GM19463 (cell line): ENCODE data around the gene ANTXRL.
"Not testable (repeated sequence)": the region's sequence is repeated elsewhere in the genome, so short reads cannot be mapped to it uniquely, and the experiment has no call there.

Source experiments
- ATAC-seq: cut with Tn5 transposase; IDR thresholded peaks from one replicate; pipeline ENCODE4 v1.9.1; 2021; ENCODE audit warnings: mild to moderate bottlenecking, moderate library complexity; ENCODE audit not compliant: unreplicated experiment

Gene ANTXRL

DNA sequence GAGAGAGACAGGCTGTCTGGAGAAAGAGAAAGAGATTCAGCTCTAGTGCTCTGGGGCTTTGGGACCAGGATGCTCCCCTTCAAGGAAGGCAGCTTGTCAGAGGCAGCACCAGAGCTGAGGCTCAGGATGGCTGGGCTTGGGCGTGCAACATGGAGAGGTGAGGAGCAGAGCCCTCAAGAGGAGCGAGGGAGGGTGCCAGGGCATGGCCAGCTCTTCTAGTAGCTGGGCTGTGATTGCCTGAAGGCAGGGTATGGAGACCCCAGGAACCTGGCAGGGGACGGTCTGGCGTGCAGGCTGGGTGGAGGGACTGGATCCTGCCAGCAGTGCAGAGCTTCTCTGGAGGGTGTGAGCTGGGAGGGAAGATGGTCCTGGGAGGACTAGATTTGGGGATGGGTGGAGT, 40.2 kb downstream of the ANTXRL start:
- no peak for ATAC-seq

DNA sequence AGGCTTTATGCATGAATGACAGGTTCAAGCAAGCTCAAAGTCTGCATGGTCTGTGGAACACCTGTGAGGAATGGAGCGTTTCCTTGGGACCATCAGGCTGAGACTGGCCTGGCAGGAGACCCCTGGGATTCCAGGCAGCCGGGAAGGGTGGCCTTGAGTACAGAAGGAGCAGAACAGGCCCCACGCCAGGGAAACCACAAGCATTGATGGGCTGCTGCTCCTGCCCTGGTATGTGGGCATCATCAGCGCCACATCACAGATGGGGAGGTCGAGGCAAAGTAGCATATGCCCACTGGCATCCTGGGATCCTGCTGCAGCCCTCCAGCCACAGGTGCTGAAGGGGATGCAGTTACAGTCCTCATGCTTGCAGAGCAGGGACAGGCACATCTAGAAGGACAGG, 40.9 kb downstream of the ANTXRL start:
- ATAC-seq: no peak

DNA sequence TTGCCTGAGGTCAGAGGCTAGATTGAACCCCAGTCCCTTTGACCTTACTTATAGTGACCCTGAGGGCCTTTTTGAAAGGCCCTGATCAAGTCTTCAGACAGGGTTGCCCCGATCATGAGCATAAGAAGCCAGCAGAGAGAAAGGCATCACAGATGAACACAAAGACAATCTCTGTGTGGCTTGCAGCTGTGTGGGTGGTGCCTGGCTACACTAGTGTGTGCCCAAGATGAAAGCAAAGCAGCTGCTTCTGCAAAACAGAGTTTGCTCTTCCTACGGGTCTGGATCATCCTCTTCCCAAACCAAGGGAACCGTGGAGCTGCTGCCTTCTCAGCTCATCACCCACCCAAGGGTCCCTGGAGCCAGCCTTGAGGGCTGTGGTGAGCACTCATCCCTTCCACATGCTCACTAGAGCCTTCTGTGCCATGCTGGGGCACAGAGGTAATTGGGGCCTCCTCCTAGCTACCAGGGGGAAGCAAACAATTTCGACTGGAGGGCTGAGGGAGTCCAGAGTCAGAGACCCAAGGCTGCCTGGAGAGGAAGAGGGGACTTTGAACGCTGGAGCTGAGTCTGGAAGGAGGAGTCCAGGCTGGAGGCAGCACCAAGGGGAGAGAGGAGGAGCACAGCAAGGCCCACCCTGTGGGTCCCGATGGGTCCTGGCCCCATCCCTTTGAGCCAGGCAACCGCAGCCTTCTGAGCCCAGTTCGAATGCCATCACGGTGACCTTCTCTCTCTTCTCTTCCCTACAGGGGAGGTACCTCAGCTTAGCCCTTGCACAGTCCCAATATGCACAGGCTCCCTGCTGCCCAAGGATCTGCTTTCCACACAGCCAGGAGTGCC, 42.3 kb downstream of the ANTXRL start:
- no peak for ATAC-seq

DNA sequence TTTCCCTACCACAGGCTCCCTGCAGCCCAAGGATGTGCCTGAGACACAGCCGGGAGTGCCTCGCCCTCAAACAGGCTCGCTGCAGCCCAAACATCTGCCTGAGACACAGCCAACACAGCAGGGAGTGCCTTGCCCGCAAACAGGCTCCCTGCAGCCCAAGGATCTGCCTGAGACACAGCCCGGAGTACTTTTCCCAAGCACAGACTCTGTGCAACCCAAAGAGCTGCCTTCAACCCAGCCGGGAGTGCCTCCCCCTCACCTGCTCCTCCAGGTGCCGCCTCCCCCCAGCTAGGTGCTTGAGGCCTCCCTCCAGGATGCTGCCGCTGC, 42.9 kb downstream of the ANTXRL start:
- no peak for ATAC-seq

DNA sequence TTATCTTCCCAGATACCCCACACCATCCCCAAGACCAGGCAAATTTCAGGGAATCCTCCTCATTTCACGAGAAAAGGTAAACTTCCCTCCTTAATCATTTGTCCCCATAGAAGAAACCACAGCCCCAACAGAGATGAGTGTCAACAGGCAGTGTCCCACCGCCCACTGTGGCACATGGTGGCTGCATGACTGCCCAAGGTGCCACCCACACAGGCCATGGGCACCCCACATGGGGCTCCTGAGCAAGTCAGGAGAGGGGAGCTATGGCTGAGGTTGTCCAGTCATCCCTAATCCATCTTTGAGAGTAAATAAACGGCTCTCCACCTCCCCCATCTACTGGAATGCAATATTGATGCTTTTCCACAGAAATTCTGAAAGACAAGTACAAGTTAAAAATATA, 44.1 kb downstream of the ANTXRL start:
- ATAC-seq: no peak

DNA sequence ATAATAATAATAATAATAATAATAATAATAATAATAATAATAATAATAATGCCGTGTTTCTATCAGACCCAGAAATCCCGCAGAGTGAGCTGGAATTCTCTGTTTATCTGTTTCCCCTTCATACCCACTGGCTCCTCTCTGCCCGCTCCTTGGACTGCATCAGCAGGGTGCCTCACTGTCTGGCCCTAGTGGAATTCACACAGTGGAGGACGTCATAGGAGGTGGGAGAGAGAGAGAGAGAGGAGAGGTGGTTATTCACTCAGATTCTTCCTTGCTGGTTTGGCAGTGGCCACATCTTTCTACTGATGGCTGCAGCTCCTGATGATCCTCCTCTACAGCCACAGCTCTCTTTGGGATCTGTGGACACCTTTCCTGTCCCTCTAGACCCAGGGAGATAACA, 78.7 kb downstream of the ANTXRL start:
- ATAC-seq: not testable (repeated sequence)

DNA sequence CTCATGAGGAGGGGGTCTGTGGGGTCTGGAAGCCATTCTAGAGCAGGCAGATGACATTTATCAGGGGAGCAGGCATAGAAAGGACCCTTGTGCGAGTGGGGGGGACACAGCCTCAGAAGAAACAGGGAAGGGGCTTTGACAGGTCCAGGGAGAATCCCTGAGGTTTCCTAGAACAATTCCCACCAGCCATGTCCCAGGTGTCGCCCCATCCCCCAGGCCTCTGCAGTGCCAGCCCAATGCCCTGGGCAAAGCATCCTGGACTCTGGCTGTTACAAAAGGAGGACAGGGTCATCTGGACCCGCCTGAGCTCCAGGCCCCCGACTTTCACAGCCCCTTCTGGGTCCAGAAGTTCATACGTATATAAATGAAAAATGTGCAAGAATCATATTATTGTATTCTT, 80.4 kb downstream of the ANTXRL start:
- not testable (repeated sequence) for ATAC-seq

DNA sequence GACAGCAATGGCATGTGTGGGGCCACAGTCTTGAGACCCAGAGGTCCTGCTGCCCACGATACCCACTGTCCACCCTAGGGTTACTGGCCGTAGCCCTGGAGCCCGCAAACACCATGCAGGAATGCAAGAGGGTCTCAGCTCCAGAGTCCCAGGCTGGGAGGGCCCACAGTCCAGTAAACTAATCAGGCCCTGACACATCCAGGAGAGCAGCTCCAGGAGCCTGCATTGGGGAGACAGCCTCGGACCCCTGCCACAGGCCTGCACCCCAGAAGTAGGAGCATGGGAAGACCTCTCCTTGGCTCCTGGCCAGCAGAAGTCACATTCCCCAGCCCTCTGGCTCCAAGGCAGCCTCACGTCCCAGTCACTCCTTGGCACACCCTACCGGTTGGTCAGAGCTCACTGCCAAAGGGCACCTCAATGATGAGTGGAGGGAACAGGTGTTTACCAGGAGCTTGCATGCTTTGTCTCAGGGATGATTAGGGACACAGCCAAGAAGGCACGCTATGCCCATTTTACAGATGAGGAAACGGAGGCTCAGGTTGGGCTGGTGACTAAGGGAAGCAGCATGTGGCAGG, 81.0 kb downstream of the ANTXRL start:
- ATAC-seq: not testable (repeated sequence)

DNA sequence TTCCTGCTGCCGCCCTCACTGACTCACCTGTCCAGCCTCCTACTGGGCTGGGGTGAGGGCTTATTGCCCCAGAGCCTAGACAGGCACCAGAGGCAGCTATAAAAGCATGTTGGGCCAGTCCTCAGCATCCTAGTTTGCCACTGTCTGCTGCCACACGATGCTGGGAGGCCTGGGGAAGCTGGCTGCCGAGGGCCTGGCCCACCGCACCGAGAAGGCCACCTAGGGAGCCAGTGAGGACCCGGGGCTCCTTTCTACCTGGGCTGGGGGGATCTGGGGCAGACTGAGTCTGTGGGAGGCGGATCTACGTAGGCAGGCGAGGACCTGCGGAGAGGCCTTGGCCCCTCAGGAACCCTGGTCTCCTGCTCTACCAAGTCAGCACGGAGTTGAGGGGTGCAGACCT, 82.2 kb downstream of the ANTXRL start:
- ATAC-seq: not testable (repeated sequence)

DNA sequence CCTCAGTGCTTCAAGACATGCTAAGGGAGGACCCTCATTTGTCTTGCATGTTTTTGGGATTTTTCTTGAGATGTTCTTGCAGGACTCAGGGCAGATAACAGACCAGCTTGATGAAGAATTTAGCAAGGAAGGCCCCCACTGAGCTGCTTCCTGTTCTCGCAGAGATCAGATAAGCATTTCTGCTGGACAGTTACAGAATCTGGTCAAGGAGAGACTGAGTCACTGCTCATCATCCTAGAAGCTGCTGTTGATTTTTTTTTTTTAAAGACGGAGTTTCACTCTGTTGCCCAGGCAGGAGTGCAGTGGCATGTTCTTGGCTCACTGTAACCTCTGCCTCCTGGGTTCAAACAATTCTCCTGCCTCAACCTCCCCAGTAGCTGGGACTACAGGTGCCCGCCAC, 87.6 kb downstream of the ANTXRL start:
- ATAC-seq: not testable (repeated sequence)

DNA sequence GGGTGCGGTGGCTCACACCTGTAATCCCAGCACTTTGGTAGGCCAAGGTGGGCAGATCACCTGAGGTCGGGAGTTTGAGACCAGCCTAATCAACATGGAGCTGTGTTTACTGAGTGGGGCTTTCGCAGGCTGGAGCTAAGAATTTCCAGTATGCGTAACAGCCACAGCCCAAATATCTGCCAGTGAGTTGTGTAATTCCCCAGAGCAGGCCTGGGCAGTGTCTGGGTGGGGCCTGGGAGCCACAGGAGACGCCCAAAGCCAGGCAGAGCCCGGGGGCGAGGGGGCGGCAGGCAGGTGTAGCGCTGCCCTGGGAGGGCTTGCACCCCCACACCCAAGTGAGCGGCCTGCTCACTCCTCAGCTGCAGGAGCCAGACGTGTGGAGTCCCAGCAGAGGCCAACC, 88.6 kb downstream of the ANTXRL start, which contains the start of gene ANXA8L1:
Gene ANXA8L1, plus strand, starts transcription at position 371 of the 400 bp plus-strand sequence. CDS start 76 bp downstream, outside the sequence.
- ATAC-seq: not testable (repeated sequence)

DNA sequence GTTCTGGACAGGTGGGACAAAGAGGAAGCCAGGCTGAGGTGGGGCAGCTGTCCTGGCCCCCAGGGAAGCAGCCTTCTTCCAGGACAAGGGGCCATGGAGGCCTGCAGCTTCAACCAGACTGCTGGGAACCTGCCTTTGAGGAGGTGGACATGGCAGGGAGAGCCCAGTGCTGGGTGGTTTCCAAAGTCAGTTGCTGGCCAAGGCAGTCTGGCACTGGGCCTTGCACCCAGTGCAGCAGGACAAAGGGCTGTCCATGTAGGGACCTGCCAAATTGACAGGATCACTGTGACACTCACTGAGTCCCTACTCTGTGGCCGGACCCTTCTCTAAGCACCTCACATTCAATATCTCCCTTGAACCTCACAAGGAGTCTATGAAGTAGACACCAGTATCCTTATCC, 90.2 kb downstream of the ANTXRL start:
- not testable (repeated sequence) for ATAC-seq

DNA sequence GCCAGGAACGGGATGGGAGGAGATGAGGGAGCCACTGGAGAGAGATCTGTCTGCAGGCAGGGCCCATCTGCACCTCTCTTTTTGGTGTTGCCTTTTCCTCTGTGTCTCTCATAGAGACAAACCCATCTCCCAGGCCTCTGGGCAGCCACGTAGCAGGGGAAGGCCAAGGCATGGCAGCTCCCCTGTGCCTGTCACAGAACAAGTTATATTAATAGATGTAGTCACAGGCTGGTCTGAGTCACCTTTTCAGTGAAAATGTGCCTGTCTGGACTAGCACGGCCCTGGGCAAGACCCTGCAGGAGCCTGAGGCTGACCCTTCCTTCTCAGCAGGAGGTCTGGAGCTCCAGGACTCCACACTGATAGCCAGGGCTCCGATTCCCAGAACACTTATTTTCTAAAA, 90.9 kb downstream of the ANTXRL start:
- ATAC-seq: not testable (repeated sequence)

DNA sequence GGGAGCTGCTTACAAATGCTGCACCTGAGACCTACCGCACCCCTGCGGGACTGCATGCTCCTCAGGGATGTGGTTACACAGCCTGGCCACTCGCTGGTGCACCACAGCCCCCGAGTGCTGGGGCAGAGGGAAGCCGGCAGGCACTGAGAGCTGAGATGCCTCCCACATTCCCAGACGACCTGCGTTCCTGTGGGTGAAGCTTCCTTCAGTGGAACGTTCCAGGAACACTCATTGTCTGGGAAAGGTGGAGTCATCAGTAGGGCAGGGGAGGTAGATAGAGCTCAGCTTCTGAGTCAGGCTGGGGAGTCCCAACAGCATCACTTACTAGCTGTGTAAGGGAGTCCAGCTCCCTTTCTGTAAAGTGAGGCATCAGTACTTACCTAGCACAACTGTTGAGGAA, 91.3 kb downstream of the ANTXRL start:
- not testable (repeated sequence) for ATAC-seq

DNA sequence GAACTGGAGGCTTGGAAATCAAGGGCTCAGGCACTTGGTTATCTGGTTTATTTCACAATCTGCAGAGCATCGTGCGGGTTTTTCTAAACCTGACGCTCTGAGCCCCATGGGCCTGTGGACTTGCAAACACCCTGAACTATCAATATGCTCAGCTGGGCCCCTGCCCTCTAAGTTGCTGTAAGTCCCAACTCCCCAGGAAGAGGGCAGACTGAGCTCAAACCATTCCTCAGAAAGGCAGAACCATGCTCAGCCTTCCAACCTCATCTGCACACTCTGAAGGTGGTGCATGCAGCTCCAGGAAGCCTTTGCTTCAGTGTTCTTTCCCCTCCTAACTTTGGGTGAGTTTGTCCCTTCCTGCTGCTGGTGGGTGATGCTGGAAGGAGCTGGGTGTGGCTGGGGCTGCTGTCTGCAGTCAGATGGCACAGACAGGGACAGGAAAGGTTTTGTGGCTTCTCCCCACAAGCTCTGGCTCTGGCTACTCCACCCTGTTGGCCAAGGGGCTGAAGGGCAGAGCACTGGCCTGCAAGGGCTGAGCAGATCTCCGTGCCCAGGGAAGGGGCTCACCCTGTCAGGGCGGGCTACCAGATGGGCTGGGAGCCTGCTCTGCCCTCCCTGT, 92.5 kb downstream of the ANTXRL start:
- ATAC-seq: not testable (repeated sequence)
